A673 (cell line): Measurements from ENCODE around the gene SYCN. TPM values are rescaled to one million over a fixed set of nuclear protein-coding genes. Genes with fewer than 3 reads are reported as not detected.

ENCODE experiments used
- BruUV-seq: library from RNA; stranded (reverse); fragments of 400-500 nt; replicated peaks from 2 replicates; lab custom pipeline; 2021; lab: Mats Ljungman, UMichigan
- CTCF ChIA-PET: fragments of 300-600 bp; sonication (Branson Sonifier 250); formaldehyde crosslinking; loops from one replicate; lab custom pipeline; 2022; ENCODE audit warnings: antibody characterized with exemption; lab: Charles Lee
- POLR2A ChIA-PET: fragments of 300-600 bp; sonication (Branson Sonifier 250); formaldehyde crosslinking; loops from one replicate; lab custom pipeline; 2022; ENCODE audit warnings: antibody characterized with exemption; ENCODE audit not compliant: low non-redundant PET; lab: Charles Lee
- DNase-seq: peaks from one replicate; pipeline ENCODE4 v3.0.0-alpha.2; 2015; ENCODE audit warnings: low spot score
- H3K27ac ChIP-seq: fragments of 200-600 bp; sonication (generic); 2 replicates; pipeline ENCODE4 v1.5.1; 2016; ENCODE audit warnings: mixed run types, low read depth, mild to moderate bottlenecking, mixed read lengths, antibody characterized with exemption, low read length; ENCODE audit not compliant: poor library complexity, severe bottlenecking
- H3K27me3 ChIP-seq: fragments of 200-600 bp; sonication (generic); replicated peaks from 2 replicates; pipeline ENCODE4 v1.6.1; 2017; ENCODE audit warnings: mixed run types, low read depth, mild to moderate bottlenecking, mixed read lengths, antibody characterized with exemption, low read length; ENCODE audit not compliant: insufficient read depth, poor library complexity
- H3K36me3 ChIP-seq: fragments of 200-600 bp; sonication (generic); 2 replicates; pipeline ENCODE4 v1.6.1; 2016; ENCODE audit warnings: mixed run types, mild to moderate bottlenecking, mixed read lengths, antibody characterized with exemption, low read length; ENCODE audit not compliant: insufficient read depth, poor library complexity, severe bottlenecking
- H3K4me1 ChIP-seq: fragments of 200-600 bp; sonication (generic); 2 replicates; pipeline ENCODE4 v1.6.1; 2017; ENCODE audit warnings: mixed run types, mild to moderate bottlenecking, mixed read lengths, antibody characterized with exemption, low read length; ENCODE audit not compliant: insufficient read depth, poor library complexity, severe bottlenecking
- H3K4me3 ChIP-seq: fragments of 200-600 bp; sonication (generic); 2 replicates; pipeline ENCODE4 v1.5.1; 2016; ENCODE audit warnings: low read depth, mixed run types, mild to moderate bottlenecking, mixed read lengths, low read length; ENCODE audit not compliant: poor library complexity, severe bottlenecking
- H3K9me3 ChIP-seq: fragments of 200-600 bp; sonication (generic); 2 replicates; pipeline ENCODE4 v1.6.1; 2016; ENCODE audit warnings: mixed run types, low read depth, mild to moderate bottlenecking, mixed read lengths, antibody characterized with exemption, low read length; ENCODE audit not compliant: poor library complexity, severe bottlenecking
- CTCF ChIP-seq: fragments of 300-800, 200-600 bp; sonication (generic); conservative IDR thresholded peaks from 2 replicates; pipeline ENCODE4 v1.5.1; 2017; ENCODE audit warnings: low read depth, mild to moderate bottlenecking, antibody characterized with exemption, low read length, moderate library complexity, mixed read lengths
- EZH2 ChIP-seq: fragments of 200-600 bp; sonication (generic); IDR thresholded peaks from 2 replicates; pipeline ENCODE4 v1.6.1; 2017; ENCODE audit warnings: borderline replicate concordance, low read depth, mild to moderate bottlenecking, mixed read lengths, antibody characterized with exemption, low read length; ENCODE audit not compliant: poor library complexity, severe bottlenecking
- intact Hi-C: fragments of 100-400 bp; cut with micrococcal nuclease; formaldehyde crosslinking; loops from one replicate; pipeline ENCODE4 v1.10.0; 2022; ENCODE audit not compliant: unreplicated experiment
- total RNA-seq: library from RNA; stranded (reverse); gene quantifications from 2 replicates; pipeline ENCODE4 v1.2.3, GENCODE V29; 2021

SYCN gene
- total RNA-seq, 1 experiment from 2014 or later, result not detected

- Histone ChIP-seq H3K27me3 (no peaks in the 10 kb centered on the region), H3K9me3 (no peaks in the 10 kb centered on the region), H3K36me3 (no peaks in the 10 kb centered on the region), H3K4me1 (no peaks in the 10 kb centered on the region), H3K27ac (no peak overlapping the region), H3K4me3 (no peak overlapping the region)
- CTCF ChIA-PET, result no interaction called here
- no peak for TF ChIP-seq CTCF
- TF ChIP-seq EZH2, result no peak
- POLR2A ChIA-PET, result no interaction called here
- intact Hi-C loops, result no loop called here
- DNase-seq, result no peak
- no TSS peak for BruUV-seq
These were observed 33.4 kb upstream of the SYCN start for GRCh38 chr19:39237200-39238184.

- H3K27me3 ChIP-seq, result no peaks in the 10 kb centered on the region
- H3K36me3 ChIP-seq, result no peaks in the 10 kb centered on the region
- no peak for DNase-seq
- no TSS peak for BruUV-seq
- intact Hi-C loops, result no loop called here
- CTCF ChIA-PET, result no interaction called here
- H3K4me1 ChIP-seq, result no peaks in the 10 kb centered on the region
- H3K4me3 ChIP-seq, result no peak overlapping the region
- POLR2A ChIA-PET, result no interaction called here
- H3K27ac ChIP-seq, result no peak overlapping the region
- H3K9me3 ChIP-seq, result no peaks in the 10 kb centered on the region
- TF ChIP-seq CTCF, result no peak
- TF ChIP-seq EZH2, result no peak
These were observed 32.5 kb upstream of the SYCN start for GRCh38 chr19:39236527-39236926.

GRCh38 chr19:39232708-39233107, 28.6 kb upstream of the SYCN start:
- Histone ChIP-seq H3K4me1 (no peaks in the 10 kb centered on the region), H3K27ac (no peak overlapping the region), H3K4me3 (no peak overlapping the region), H3K27me3 (no peaks in the 10 kb centered on the region), H3K9me3 (no peaks in the 10 kb centered on the region), H3K36me3 (no peaks in the 10 kb centered on the region)
- TF ChIP-seq EZH2, result no peak
- TF ChIP-seq CTCF, result no peak
- POLR2A ChIA-PET, result no interaction called here
- BruUV-seq, result no TSS peak
- intact Hi-C loops, result no loop called here
- DNase-seq, result no peak
- CTCF ChIA-PET, result interaction anchor here (0.7 kb wide), 1 partner anchor 840 kb away, joined by 4 read pairs; no protein-coding TSS in a partner anchor
